Aortic smooth muscle cell (primary cell): Measurements from ENCODE around the gene DKK2. TPM values are rescaled to one million over a fixed set of nuclear protein-coding genes. Genes with fewer than 3 reads are reported as not detected.

Source experiments
- total RNA-seq: library from RNA; depleted of rRNA; stranded (reverse); fragments of >200 nt; gene quantifications from 2 replicates; pipeline ENCODE4 v1.2.3, GENCODE V29; 2014

Gene DKK2, protein sequence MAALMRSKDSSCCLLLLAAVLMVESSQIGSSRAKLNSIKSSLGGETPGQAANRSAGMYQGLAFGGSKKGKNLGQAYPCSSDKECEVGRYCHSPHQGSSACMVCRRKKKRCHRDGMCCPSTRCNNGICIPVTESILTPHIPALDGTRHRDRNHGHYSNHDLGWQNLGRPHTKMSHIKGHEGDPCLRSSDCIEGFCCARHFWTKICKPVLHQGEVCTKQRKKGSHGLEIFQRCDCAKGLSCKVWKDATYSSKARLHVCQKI
- total RNA-seq: 0.66 and 4.3 TPM in 2 replicates

DNA sequence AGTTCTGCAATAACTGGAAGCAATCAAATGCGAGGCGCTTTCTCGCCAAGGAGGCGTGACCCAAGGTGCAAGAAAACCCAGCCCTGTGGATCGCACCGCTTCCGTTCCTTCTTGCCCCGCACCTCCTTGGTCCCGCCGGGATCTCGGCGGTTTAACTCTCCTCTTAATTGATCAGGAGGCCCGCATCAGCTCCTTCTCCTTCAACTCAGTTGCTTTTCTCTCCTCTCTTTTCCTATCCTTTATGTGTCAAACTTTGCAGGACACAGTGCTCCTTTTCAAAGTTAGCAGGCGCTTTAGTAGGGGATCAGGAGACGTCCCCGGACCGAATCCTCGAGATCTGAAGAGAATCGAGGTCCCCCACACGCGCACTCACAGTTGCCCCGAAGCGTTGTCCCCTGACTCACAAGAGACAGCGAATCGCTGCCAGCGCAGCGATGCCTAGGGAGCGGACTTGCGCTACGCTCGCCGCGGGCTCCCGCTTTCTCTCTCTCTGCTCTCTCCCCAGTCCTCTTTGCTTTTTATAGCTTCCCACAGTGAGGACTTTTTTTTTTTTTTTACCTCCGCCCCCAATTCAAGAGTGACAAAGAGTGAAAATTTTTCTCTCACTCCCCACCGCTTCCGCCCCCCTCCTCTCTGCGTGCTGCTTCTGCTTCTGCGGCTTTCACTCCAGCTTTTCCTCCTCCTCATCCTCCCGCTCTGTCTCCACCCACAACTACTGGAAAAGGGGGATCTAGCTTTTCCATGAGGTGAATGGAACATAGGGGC is at the start of gene DKK2:
TSS of gene DKK2 (minus strand) at position 495 of the 765 bp plus-strand sequence. CDS start 722 bp downstream, outside the sequence.

